Nucleus accumbens (tissue), 56 donors: ENCODE measurements around the gene NRARP.
A peak's percentile ranks its signal among the peaks of the same experiment; 100 is the strongest.

Source experiments
- DNase-seq, 56 donors: peaks; one replicate each; lab custom pipeline; 2025; lab: John Stamatoyannopoulos, UW

NRARP gene

GRCh38 chr9:137323531-137324331, 21.7 kb upstream of the NRARP start:
- no peak for DNase-seq

DNA sequence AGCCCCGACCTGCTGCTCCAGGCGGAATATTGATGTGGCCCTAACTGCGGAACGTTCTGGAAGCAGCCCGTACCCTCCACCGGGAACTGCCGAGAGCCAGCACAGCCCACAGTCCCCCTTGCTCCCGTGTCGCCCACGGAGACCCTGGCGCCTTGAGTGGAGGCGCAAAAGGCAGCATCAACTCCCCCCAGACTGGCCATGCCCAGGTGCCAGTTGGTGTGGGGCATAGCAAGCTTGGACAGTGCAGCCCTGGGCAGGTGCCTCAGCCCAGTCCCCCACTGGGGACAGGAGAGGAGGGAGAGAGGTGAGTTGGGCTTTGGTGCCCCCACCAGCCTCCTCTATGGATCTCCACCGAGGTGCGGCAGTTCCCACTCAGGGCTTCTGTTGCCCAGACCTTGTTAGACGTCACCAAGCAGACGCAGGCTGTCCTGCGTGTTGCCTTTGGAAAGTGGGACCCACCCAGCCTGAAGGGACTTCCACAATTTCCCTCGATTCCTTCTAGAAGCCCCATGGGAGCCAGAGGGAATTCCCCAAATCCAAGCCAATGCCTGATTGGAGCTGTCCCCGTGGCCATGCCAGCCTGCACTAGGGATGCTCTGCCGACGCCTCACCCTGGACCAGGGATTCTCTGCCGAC, 19.8 kb upstream of the NRARP start:
- DNase-seq: no peak

- no peak for DNase-seq
These were observed 18.7 kb upstream of the NRARP start for GRCh38 chr9:137320555-137321384.

DNA sequence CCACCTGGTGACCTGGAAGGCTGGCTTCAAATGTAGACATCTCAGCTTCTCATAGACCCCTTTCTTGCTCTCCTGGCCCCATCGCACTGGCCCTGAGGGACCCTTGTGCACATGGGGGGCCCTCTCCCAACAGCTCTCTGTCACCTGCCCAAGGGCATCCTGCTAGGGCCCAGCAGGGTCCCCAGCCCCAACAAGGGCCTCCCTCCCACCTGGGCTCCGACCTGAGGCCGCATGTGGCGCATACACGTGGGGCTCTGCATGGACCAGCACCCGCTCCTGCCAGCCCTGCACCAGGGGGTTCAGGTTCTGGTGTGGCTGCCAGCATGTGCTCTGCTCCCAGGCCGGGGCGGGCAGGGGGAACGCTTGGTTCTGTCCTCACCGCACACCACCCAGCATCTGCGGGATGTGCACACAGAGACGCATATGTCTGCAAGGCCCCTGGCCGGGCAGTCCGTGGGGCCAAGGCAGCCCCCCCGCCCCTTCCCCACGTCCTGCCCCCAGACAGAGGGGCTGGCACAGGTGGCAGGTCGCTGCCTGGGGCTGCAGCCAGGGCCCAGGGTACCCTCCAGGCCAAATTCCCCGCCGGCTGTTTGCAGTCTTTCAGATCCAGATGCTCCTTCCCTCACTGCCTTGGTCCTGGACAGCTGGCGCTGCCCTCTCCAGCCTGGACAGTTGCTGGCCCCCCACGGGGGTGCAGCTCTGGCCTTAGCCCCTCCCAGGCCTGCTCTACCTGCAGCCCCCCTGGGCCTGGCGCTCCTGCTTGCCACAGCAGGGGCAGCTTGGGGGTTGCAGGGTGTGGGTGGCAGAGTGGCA, 17.9 kb upstream of the NRARP start:
- no peak for DNase-seq

- DNase-seq: peak in 35 of 56 donors; percentile 23 to 85 (median 63)
These were observed 17.1 kb upstream of the NRARP start for GRCh38 chr9:137319011-137319738.

DNA sequence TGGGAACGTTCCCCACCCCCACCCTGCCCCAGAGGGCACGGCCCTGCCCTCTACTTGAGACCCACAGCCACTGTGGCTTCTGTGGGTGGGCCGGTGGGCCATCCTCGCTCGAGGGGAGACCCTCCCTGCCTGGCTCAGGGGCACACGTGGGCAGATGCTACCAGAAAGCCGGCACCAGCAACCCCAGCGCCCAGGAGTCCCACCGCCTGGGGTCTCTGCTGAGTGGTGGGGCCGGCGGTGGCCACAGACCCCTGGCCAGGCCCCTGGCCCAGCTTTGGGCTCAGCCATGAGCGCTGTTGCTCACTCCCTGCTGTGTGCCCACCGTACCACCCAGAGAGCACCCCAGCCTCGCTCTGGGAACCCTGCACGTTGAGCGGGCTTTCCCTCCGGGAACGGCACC, 16.5 kb upstream of the NRARP start:
- DNase-seq: no peak

DNA sequence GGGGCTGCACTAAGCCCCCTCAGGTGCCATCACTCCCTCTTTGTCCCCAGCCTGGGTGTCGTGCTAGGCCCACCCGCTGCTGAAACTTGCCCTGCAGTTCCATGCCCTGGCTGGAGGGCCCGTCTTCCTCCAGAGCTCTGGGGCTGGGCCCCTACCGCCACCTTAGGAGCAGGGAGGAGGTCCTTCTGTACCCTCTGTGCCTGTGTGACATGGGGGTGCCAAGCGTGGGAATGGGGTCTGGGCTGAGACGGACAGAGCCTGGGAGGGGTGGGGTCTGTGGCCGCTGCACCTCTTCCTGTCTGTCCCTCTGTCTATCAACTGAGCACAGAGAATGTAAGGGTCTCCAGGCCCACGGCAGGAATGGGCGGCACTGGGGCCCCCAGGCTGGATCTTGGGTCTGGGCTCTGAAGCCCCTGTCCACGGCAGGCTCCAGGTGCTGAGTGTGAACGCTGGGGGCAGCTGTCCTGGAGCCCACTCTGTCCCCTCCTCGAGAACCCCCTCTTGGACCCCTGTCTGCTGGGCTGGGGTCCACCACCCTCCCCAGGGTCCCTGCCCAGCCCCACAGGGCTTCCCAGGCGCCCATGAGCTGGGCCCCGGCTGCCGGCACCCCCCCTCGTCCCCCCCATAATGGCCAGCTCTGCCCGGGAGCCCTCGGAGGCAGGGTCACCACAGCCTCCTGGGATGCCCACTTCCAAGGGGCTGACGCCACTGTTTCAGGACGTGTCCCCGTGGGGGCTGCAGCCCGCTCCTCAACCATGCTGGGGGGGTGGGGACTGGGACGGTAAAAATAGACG, 15.8 kb upstream of the NRARP start:
- no peak for DNase-seq

GRCh38 chr9:137317021-137317717, 15.1 kb upstream of the NRARP start:
- no peak for DNase-seq

GRCh38 chr9:137316012-137316981, 14.2 kb upstream of the NRARP start:
- peak in 3 of 56 donors; percentile 43 to 68 (median 46) for DNase-seq

GRCh38 chr9:137315581-137316011, 13.5 kb upstream of the NRARP start:
- DNase-seq: no peak

DNA sequence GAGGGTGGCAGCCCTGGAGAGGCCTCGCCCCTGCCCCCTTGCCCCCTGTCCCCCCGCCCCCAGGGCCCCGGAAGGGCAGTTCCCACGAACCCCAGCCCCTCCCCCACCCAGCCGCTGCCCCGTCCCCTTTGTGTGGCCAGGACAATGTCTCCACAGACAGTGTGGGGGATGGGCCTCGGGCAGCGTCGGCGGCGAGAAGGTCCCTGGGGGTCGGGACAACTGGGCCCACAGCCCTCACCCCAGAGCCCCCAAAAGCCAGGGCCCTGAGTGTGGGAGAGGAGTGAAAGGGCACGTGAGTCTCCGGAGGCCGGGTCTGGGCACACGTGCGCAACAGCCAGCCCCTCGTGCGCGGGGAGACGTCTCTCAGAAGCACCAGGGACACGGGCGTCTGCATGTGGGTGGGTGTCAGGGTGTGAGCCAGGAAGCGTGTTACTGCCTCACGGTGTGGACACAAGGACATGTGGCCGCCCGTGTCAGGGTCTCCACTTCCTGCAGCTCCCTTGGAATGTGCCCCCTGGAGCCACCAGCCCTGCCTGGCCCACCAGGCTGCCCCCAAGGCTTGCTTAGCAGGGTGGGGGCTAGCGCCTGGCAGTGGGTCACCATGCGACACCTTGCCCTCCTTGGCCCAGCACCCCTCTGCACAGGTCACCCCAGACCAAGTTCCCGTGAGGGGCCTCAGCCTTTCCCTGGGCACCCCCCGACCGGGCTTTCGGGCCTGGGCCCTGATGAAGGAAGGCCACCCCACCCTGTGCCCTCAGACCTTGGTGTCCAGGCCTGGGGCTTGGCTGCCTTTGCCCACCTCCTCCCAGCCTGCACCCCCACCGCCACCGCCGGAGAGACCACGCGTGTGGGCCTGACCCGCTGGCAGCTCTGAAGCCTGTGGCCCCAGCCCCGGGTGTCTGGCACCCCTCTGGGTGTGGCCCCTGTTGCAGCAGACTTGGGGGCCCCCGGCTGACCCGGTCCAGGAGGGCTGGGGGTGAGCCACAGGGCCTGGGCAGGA, 12.8 kb upstream of the NRARP start:
- DNase-seq: no peak

GRCh38 chr9:137313956-137314560, 12.0 kb upstream of the NRARP start:
- DNase-seq: no peak

DNA sequence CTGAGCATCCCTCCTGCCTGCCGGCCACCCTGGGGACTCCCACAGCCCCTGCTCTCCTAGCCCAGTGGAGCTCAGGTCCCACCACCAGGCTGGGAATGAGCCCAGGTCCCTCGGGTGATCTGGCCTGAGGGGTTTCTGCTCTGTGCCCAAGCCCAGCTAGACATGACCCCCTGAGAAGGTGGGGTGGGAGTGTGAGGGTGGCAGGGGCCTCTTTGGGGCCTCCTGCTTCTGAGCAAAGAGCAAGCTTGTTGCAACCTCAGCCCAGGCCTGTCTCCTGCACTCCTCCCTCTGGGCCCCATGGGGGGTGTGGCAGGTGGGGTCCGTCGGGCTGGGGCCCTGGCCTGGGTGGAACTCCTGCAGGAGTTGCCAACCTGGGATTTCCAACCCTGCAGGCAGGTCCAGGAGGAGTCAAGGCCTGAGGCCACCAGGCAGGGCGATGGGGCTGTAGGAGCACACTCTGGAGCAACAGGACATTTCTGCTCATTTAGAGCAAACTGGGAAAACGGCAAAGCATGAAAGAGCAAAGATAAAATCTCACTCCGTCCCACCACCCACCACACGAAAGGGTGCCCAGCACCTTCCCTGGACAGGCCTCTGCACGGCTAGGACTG, 11.4 kb upstream of the NRARP start:
- DNase-seq: no peak

GRCh38 chr9:137312852-137313325, 10.8 kb upstream of the NRARP start:
- no peak for DNase-seq
